ENCODE data around the gene ELAC2. TPM values are rescaled to one million over a fixed set of nuclear protein-coding genes. Genes with fewer than 3 reads are reported as not detected.

ELAC2 gene
- polyA plus RNA-seq, 1 donor (not counting 4 experiments of a cell fraction or from before 2014, with no cell fraction given) = 78.7 TPM

- no peaks in the 10 kb centered on the region for H3K27me3 ChIP-seq (ENCODE audit: control insufficient read depth, extremely low read depth, insufficient read depth, low read length)
- FAIRE-seq = no peak
Measured at GRCh38 chr17:12955521-12955920, 62.3 kb downstream of the ELAC2 start.

GRCh38 chr17:12953156-12953555, 64.7 kb downstream of the ELAC2 start:
- no peak for DNase-seq (ENCODE audit: low read depth, low spot score)
- Histone ChIP-seq H3K9me3 (ENCODE audit: control insufficient read depth, low read depth, low read length) (no peaks in the 10 kb centered on the region), H3K9me1 (ENCODE audit: control insufficient read depth, extremely low read depth, insufficient read depth, low read length) (no peaks in the 10 kb centered on the region), H3K79me2 (ENCODE audit: control insufficient read depth, insufficient read depth, low read length) (no peaks in the 10 kb centered on the region), H3K4me1 (ENCODE audit: control insufficient read depth, extremely low read depth, insufficient read depth, low read length) (no peaks in the 10 kb centered on the region), H3K4me2 (ENCODE audit: control insufficient read depth, extremely low read depth, insufficient read depth, low read depth, low read length) (no peak overlapping the region), H2AFZ (ENCODE audit: control insufficient read depth, low read length) (no peak overlapping the region), H3K27me3 (ENCODE audit: control insufficient read depth, extremely low read depth, insufficient read depth, low read length) (no peaks in the 10 kb centered on the region), H4K20me1 (ENCODE audit: control insufficient read depth, extremely low read depth, insufficient read depth, low read length) (no peaks in the 10 kb centered on the region), H3K9ac (ENCODE audit: control insufficient read depth, extremely low read depth, insufficient read depth, low read length) (no peak overlapping the region), H3K36me3 (ENCODE audit: control insufficient read depth in 2 of 2, extremely low read depth in 1 of 2, insufficient read depth in 2 of 2, low read length in 2 of 2) (no peaks in the 10 kb centered on the region), H3K27ac (ENCODE audit: control insufficient read depth, insufficient read depth, low read length) (no peak overlapping the region), H3K4me3 (ENCODE audit: control insufficient read depth in 2 of 3, extremely low read depth in 1 of 3, insufficient read depth in 2 of 3, low read depth in 1 of 3, low read length in 3 of 3) (no peak overlapping the region)
- no peak for FAIRE-seq
- dilution Hi-C loops (cut with MboI; ENCODE audit: extremely low pct_ligation_motif_present, low sequenced_read_pairs) = loop anchor here (25.0 kb wide), 1 partner anchor 766 kb away; no protein-coding TSS in a partner anchor
- TF ChIP-seq EZH2 (IDR thresholded peaks at IDR 0.05; ENCODE audit: low read length) (no peak), CTCF (optimal IDR thresholded peaks at IDR 0.05 in 1 of 3, IDR thresholded peaks at IDR 0.05 in 1 of 3, conservative IDR thresholded peaks at IDR 0.05 in 1 of 3; ENCODE audit: extremely low read depth in 1 of 3, insufficient read depth in 2 of 3, low read length in 3 of 3) (no peak)

More at GRCh38 chr17:12955521-12955920, 62.3 kb downstream of the ELAC2 start:
- H4K20me1 ChIP-seq (ENCODE audit: control insufficient read depth, extremely low read depth, insufficient read depth, low read length) = no peaks in the 10 kb centered on the region
- no peaks in the 10 kb centered on the region for H3K36me3 ChIP-seq (ENCODE audit: control insufficient read depth in 2 of 2, extremely low read depth in 1 of 2, insufficient read depth in 2 of 2, low read length in 2 of 2)
- no peaks in the 10 kb centered on the region for H3K9me1 ChIP-seq (ENCODE audit: control insufficient read depth, extremely low read depth, insufficient read depth, low read length)
- H2AFZ ChIP-seq (ENCODE audit: control insufficient read depth, low read length) = no peak overlapping the region
- DNase-seq (ENCODE audit: low read depth, low spot score) = no peak
- TF ChIP-seq CTCF (optimal IDR thresholded peaks at IDR 0.05 in 1 of 3, IDR thresholded peaks at IDR 0.05 in 1 of 3, conservative IDR thresholded peaks at IDR 0.05 in 1 of 3; ENCODE audit: extremely low read depth in 1 of 3, insufficient read depth in 2 of 3, low read length in 3 of 3) (no peak), EZH2 (IDR thresholded peaks at IDR 0.05; ENCODE audit: low read length) (no peak)
- H3K27ac ChIP-seq (ENCODE audit: control insufficient read depth, insufficient read depth, low read length) = no peak overlapping the region
- dilution Hi-C loops (cut with MboI; ENCODE audit: extremely low pct_ligation_motif_present, low sequenced_read_pairs) = loop anchor here (25.0 kb wide), 1 partner anchor 768 kb away; no protein-coding TSS in a partner anchor
- H3K9me3 ChIP-seq (ENCODE audit: control insufficient read depth, low read depth, low read length) = no peaks in the 10 kb centered on the region
- no peak overlapping the region for H3K9ac ChIP-seq (ENCODE audit: control insufficient read depth, extremely low read depth, insufficient read depth, low read length)
- H3K4me2 ChIP-seq (ENCODE audit: control insufficient read depth, extremely low read depth, insufficient read depth, low read depth, low read length) = no peak overlapping the region
- H3K4me3 ChIP-seq (ENCODE audit: control insufficient read depth in 2 of 3, extremely low read depth in 1 of 3, insufficient read depth in 2 of 3, low read depth in 1 of 3, low read length in 3 of 3) = no peak overlapping the region
- H3K4me1 ChIP-seq (ENCODE audit: control insufficient read depth, extremely low read depth, insufficient read depth, low read length) = no peaks in the 10 kb centered on the region
- H3K79me2 ChIP-seq (ENCODE audit: control insufficient read depth, insufficient read depth, low read length) = no peaks in the 10 kb centered on the region
